Measurements from ENCODE around the gene RASA3.

GRCh38 chr13:114041493-114041892 is 90.9 kb downstream of the RASA3 start:
- TF ChIP-seq POLR2A (IDR thresholded peaks at IDR 0.05; ENCODE audit: borderline replicate concordance, extremely low read depth, insufficient read depth, insufficient read length) = no peak
- TF ChIP-seq ATF3 (IDR thresholded peaks at IDR 0.05) = no peak
- TF ChIP-seq EGR1 (IDR thresholded peaks at IDR 0.05; ENCODE audit: low read depth) = no peak
- no peak for TF ChIP-seq ZNF274 (IDR thresholded peaks at IDR 0.05; ENCODE audit: low read depth, low read length)
- no peak for TF ChIP-seq POLR2AphosphoS5 (IDR thresholded peaks at IDR 0.05; ENCODE audit: low read depth, low read length)
- TF ChIP-seq EZH2 (IDR thresholded peaks at IDR 0.05) = no peak

Measured in HCT116 (cell line).